Mesendoderm (in vitro differentiated cells): ENCODE data around the gene LRFN3.
"Not testable (repeated sequence)": the region's sequence is repeated elsewhere in the genome, so short reads cannot be mapped to it uniquely, and the experiment has no call there.

ENCODE experiments used
- DNase-seq: peaks from one replicate; pipeline ENCODE4 v3.0.0; 2013
- H2AK5ac ChIP-seq: 2 replicates; pipeline ENCODE4 v1.6.1; 2013; ENCODE audit warnings: low read length, inconsistent platforms
- H2BK120ac ChIP-seq: 2 replicates; pipeline ENCODE4 v1.6.1; 2013; ENCODE audit warnings: low read depth, mild to moderate bottlenecking, low read length, moderate library complexity, mixed read lengths
- H2BK15ac ChIP-seq: replicated peaks from 2 replicates; pipeline ENCODE4 v1.6.1; 2013; ENCODE audit warnings: low read depth, mild to moderate bottlenecking, moderate library complexity
- H2BK5ac ChIP-seq: 2 replicates; pipeline ENCODE4 v1.6.1; 2013; ENCODE audit warnings: low read length, inconsistent platforms
- H3K18ac ChIP-seq: 2 replicates; pipeline ENCODE4 v1.6.1; 2013; ENCODE audit warnings: mild to moderate bottlenecking, low read length, mixed read lengths
- H3K23ac ChIP-seq: one replicate; pipeline ENCODE4 v1.6.1; 2013; ENCODE audit warnings: low read length
- H3K27ac ChIP-seq: 2 replicates; pipeline ENCODE4 v1.5.1; 2013; ENCODE audit warnings: low read depth, mild to moderate bottlenecking, inconsistent platforms, low read length, moderate library complexity
- H3K27me3 ChIP-seq: 2 replicates; pipeline ENCODE4 v1.6.1; 2013; ENCODE audit warnings: low read length, control low read depth, mild to moderate bottlenecking, inconsistent platforms; ENCODE audit not compliant: insufficient read depth, poor library complexity
- H3K36me3 ChIP-seq: 2 replicates; pipeline ENCODE4 v1.6.1; 2013; ENCODE audit warnings: low read length, inconsistent platforms; ENCODE audit not compliant: control insufficient read depth, insufficient read depth
- H3K4ac ChIP-seq: one replicate; pipeline ENCODE4 v1.6.1; 2013; ENCODE audit warnings: low read depth, mild to moderate bottlenecking, low read length, moderate library complexity
- H3K4me1 ChIP-seq: 2 replicates; pipeline ENCODE4 v1.6.1; 2013; ENCODE audit warnings: low read depth, low read length, inconsistent platforms; ENCODE audit not compliant: control insufficient read depth
- H3K4me2 ChIP-seq: 2 replicates; pipeline ENCODE4 v1.6.1; 2013; ENCODE audit warnings: low read length
- H3K4me3 ChIP-seq: 2 replicates; pipeline ENCODE4 v1.5.1; 2013; ENCODE audit warnings: mild to moderate bottlenecking, low read length
- H3K56ac ChIP-seq: one replicate; pipeline ENCODE4 v1.6.1; 2013; ENCODE audit warnings: low read length
- H3K79me1 ChIP-seq: 2 replicates; pipeline ENCODE4 v1.6.1; 2013; ENCODE audit warnings: low read length, inconsistent platforms
- H3K79me2 ChIP-seq: 2 replicates; pipeline ENCODE4 v1.6.1; 2013; ENCODE audit warnings: mild to moderate bottlenecking, low read length; ENCODE audit not compliant: control insufficient read depth, insufficient read depth
- H3K9ac ChIP-seq: 2 replicates; pipeline ENCODE4 v1.6.1; 2013; ENCODE audit warnings: low read length, inconsistent platforms
- H4K5ac ChIP-seq: one replicate; pipeline ENCODE4 v1.6.1; 2013; ENCODE audit warnings: low read length
- H4K8ac ChIP-seq: one replicate; pipeline ENCODE4 v1.6.1; 2013; ENCODE audit warnings: low read depth, mild to moderate bottlenecking, control low read depth, low read length, moderate library complexity
- WGBS: extraction: QIAGEN DNeasy Blood & Tissue Kit; methylation state at CpG from one replicate; pipeline ENCODE4 v1.1.7; 2013; ENCODE audit warnings: low lambda C conversion rate, missing lambda C conversion rate; ENCODE audit not compliant: insufficient coverage; ENCODE audit errors: extremely low coverage; 5-methylcytosine and 5-hydroxymethylcytosine counted together

The LRFN3 gene

DNA sequence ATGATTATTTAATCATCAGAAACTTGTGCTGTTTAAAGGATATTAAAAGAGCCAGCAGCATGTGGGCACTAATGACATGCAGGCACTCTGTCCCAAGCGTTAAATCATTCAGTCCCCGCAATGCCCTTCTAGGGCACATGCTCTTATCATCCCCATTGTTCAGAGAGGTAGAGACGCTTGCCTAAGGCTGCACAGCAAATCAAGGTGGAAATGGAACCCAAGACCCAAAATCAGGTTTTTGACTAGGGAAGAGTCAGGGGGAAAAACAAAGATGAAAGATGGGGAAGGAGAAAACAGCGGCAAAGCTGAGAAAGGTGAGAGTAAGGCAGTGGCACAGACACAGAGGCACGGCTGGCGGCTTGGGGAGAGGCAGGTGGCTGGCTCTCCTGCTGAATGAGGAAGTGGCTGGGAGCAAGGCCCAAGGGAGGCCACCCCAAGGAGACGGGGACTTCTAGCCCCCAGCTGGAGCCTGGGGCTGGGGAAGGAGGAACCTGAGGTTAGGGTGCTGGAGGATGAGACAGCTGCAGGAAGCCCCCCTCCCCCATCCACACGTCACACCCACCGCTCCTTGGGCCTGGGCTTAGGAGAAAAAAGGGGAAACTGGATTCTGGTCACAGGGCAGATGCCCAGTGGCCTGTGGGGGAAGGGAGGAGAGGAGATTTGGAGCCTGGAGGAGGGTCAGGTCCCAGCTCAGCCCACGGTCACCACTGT lies 27.0 kb upstream of the LRFN3 start:
- no peak overlapping the region for H2BK15ac ChIP-seq

DNA sequence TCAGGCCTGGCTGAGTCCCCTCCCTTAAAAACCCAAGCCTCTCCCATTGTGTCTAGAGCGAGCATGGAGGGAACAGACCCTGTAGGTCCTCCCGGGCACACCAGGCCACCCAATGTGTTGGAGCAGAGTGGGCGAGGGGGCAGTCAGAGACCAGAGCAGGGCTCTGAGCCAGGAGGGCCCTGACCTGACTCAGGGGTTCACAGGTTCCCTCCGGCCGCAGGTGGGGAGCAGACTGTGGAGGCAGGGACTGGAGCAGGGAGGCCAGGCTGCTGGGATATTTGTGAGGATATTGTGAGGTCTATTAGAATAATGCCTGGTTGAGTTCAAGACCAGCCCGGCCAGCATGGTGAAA lies 26.5 kb upstream of the LRFN3 start:
- no peak overlapping the region for H3K27ac ChIP-seq
- H3K79me2 ChIP-seq = no peaks in the 10 kb centered on the region
- no peak overlapping the region for H2BK120ac ChIP-seq
- no peak overlapping the region for H2AK5ac ChIP-seq
- no peak overlapping the region for H2BK5ac ChIP-seq
- H4K5ac ChIP-seq = no peak overlapping the region
- H3K36me3 ChIP-seq = no peaks in the 10 kb centered on the region
- no peaks in the 10 kb centered on the region for H3K27me3 ChIP-seq
- no CpG with 5 or more reads among the region's 6 CpGs for WGBS
- no peak overlapping the region for H3K4me2 ChIP-seq
- no peak overlapping the region for H3K18ac ChIP-seq
- no peak overlapping the region for H3K4me3 ChIP-seq
- H3K56ac ChIP-seq = peak overlapping the region; percentile 30
- no peaks in the 10 kb centered on the region for H3K79me1 ChIP-seq
- H3K23ac ChIP-seq = no peak overlapping the region
- H2BK15ac ChIP-seq = no peak overlapping the region
- no peak for DNase-seq
- no peak overlapping the region for H3K9ac ChIP-seq
- no peak overlapping the region for H3K4ac ChIP-seq
- peaks cover 2% of the 10 kb centered on the region for H3K4me1 ChIP-seq
- no peak overlapping the region for H4K8ac ChIP-seq

More for the DNA sequence above, 27.0 kb upstream of the LRFN3 start:
- Histone ChIP-seq H2BK120ac (no peak overlapping the region), H3K18ac (no peak overlapping the region), H3K9ac (no peak overlapping the region), H3K56ac (peak overlapping the region; percentile 30), H3K36me3 (no peaks in the 10 kb centered on the region), H3K79me1 (no peaks in the 10 kb centered on the region), H4K8ac (no peak overlapping the region), H3K27ac (no peak overlapping the region), H3K4me2 (no peak overlapping the region), H2BK5ac (no peak overlapping the region), H3K23ac (no peak overlapping the region), H3K4me1 (peaks cover 2% of the 10 kb centered on the region), H3K4ac (no peak overlapping the region), H3K4me3 (no peak overlapping the region), H3K27me3 (no peaks in the 10 kb centered on the region), H4K5ac (no peak overlapping the region), H2AK5ac (no peak overlapping the region), H3K79me2 (no peaks in the 10 kb centered on the region)
- no peak for DNase-seq
- WGBS = no CpG with 5 or more reads among the region's 10 CpGs

DNA sequence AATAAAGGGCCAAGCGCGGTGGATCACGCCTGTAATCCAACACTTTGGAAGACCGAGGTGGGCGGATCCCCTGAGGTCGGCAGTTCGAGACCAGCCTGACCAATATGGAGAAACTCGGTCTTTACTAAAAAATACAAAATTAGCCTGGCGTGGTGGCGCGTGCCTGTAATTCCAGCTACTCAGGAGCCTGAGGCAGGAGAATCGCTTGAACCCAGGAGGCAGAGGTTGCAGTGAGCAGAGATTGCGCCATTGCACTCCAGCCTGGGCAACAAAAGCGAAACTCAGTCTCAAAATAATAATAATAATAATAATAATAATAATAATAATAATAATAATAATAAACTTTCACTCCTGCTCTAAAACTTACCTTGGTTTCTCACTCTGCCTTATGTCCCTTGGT lies 25.8 kb upstream of the LRFN3 start:
- H3K79me1 ChIP-seq, H3K56ac ChIP-seq, H3K27ac ChIP-seq, H4K5ac ChIP-seq, H4K8ac ChIP-seq, H3K18ac ChIP-seq, H2BK15ac ChIP-seq, H3K4me2 ChIP-seq, H3K36me3 ChIP-seq, H3K79me2 ChIP-seq, H3K4ac ChIP-seq, DNase-seq, H2BK5ac ChIP-seq, H2BK120ac ChIP-seq, H3K4me1 ChIP-seq, H3K4me3 ChIP-seq, H2AK5ac ChIP-seq, H3K9ac ChIP-seq, H3K27me3 ChIP-seq, H3K23ac ChIP-seq: not testable (repeated sequence)
- WGBS = no CpG with 5 or more reads among the region's 14 CpGs

DNA sequence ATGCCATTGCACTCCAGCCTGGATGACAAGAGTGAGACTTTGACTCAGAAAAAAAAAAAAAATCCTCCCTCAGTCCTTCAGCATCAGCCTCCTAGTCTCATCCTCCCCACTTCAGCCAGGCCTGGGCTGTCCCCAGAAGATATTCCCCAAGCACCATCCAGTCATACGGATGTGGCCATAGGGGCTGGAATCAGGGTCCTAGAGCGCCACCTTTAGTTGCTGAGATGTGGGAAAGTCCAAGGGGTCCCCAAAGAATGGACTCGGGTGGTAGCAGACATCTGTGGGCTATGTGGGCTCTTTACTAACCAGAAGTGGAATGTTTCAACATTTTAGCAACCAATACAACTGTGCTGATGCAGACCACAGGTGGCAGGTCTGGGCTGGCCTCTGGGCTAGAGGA lies 25.0 kb upstream of the LRFN3 start:
- WGBS = no CpG with 5 or more reads among the region's 3 CpGs
- Histone ChIP-seq H3K27me3 (no peaks in the 10 kb centered on the region), H4K5ac (no peak overlapping the region), H3K4me1 (peaks cover 2% of the 10 kb centered on the region), H2BK120ac (no peak overlapping the region), H3K4ac (no peak overlapping the region), H3K9ac (no peak overlapping the region), H3K4me3 (no peak overlapping the region), H3K18ac (no peak overlapping the region), H4K8ac (no peak overlapping the region), H3K56ac (no peak overlapping the region), H3K23ac (no peak overlapping the region), H2BK5ac (no peak overlapping the region), H3K79me2 (no peaks in the 10 kb centered on the region), H3K36me3 (no peaks in the 10 kb centered on the region), H3K79me1 (no peaks in the 10 kb centered on the region), H2BK15ac (no peak overlapping the region), H3K27ac (no peak overlapping the region), H2AK5ac (no peak overlapping the region), H3K4me2 (no peak overlapping the region)
- DNase-seq = peak; percentile 23

DNA sequence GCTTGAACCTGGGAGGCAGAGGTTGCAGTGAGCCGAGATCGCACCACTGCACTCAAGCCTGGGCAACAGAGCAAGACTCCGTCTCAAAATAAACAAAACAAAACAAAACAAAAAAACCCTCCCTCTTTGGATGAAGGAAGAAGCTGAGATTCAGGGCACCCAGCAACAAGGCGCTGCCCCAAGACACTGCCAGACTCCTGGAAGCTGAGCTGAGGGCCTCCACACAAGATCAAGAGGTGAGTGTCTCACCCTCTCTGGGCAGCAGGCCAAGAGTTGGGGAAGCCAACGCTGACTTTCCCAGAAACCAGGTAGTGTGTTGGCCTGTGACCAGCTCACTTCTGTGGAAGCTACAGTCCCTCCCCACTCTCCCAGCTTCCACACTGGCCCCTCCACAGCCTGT lies 24.4 kb upstream of the LRFN3 start:
- H3K27me3 ChIP-seq = no peaks in the 10 kb centered on the region
- no peak overlapping the region for H4K8ac ChIP-seq
- H2AK5ac ChIP-seq = no peak overlapping the region
- H3K36me3 ChIP-seq = no peaks in the 10 kb centered on the region
- WGBS = no CpG with 5 or more reads among the region's 5 CpGs
- H3K4me1 ChIP-seq = peaks cover 2% of the 10 kb centered on the region
- no peak overlapping the region for H3K9ac ChIP-seq
- H3K27ac ChIP-seq = no peak overlapping the region
- H2BK15ac ChIP-seq = no peak overlapping the region
- no peak overlapping the region for H3K18ac ChIP-seq
- no peaks in the 10 kb centered on the region for H3K79me2 ChIP-seq
- no peaks in the 10 kb centered on the region for H3K79me1 ChIP-seq
- H3K23ac ChIP-seq = no peak overlapping the region
- no peak overlapping the region for H3K4ac ChIP-seq
- no peak overlapping the region for H2BK120ac ChIP-seq
- no peak overlapping the region for H3K4me3 ChIP-seq
- H2BK5ac ChIP-seq = no peak overlapping the region
- no peak overlapping the region for H3K4me2 ChIP-seq
- H3K56ac ChIP-seq = no peak overlapping the region
- no peak overlapping the region for H4K5ac ChIP-seq
- no peak for DNase-seq

DNA sequence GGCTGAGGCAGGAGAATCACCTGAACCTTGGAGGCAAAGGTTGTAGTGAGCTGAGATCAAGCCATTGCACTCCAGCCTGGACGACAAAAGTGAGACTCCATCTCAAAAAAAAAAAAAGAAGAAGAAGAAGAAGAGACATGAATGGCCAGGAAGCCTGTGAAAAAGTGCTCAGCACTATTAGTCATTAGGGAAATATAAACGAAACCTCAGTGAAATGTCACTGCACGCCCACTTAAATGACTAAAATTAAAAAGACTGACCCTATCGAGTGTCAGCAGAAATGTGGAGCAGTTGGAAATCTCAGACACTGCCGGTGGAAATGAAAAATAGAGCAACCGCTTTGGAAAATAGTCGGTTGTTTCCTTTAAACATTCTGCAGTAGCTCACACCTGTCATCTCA lies 22.6 kb upstream of the LRFN3 start:
- Histone ChIP-seq H4K5ac (no peak overlapping the region), H4K8ac (no peak overlapping the region), H3K4me3 (no peak overlapping the region), H3K4me2 (no peak overlapping the region), H2BK120ac (no peak overlapping the region), H3K23ac (no peak overlapping the region), H3K36me3 (no peaks in the 10 kb centered on the region), H3K56ac (no peak overlapping the region), H3K27ac (no peak overlapping the region), H3K4me1 (no peaks in the 10 kb centered on the region), H2BK5ac (no peak overlapping the region), H2BK15ac (no peak overlapping the region), H3K79me2 (no peaks in the 10 kb centered on the region), H3K18ac (no peak overlapping the region), H3K27me3 (no peaks in the 10 kb centered on the region), H3K79me1 (no peaks in the 10 kb centered on the region), H3K9ac (no peak overlapping the region), H2AK5ac (no peak overlapping the region), H3K4ac (no peak overlapping the region)
- WGBS = no CpG with 5 or more reads among the region's 7 CpGs
- no peak for DNase-seq
